HG03558 (cell line): ENCODE data around the gene UBE3D.
"Not testable (repeated sequence)": the region's sequence is repeated elsewhere in the genome, so short reads cannot be mapped to it uniquely, and the experiment has no call there.

Experiments
- ATAC-seq: cut with Tn5 transposase; IDR thresholded peaks from one replicate; pipeline ENCODE4 v1.9.1; 2021; ENCODE audit warnings: moderate number of reproducible peaks; ENCODE audit not compliant: unreplicated experiment; ENCODE audit errors: extremely low read depth

Gene UBE3D

DNA sequence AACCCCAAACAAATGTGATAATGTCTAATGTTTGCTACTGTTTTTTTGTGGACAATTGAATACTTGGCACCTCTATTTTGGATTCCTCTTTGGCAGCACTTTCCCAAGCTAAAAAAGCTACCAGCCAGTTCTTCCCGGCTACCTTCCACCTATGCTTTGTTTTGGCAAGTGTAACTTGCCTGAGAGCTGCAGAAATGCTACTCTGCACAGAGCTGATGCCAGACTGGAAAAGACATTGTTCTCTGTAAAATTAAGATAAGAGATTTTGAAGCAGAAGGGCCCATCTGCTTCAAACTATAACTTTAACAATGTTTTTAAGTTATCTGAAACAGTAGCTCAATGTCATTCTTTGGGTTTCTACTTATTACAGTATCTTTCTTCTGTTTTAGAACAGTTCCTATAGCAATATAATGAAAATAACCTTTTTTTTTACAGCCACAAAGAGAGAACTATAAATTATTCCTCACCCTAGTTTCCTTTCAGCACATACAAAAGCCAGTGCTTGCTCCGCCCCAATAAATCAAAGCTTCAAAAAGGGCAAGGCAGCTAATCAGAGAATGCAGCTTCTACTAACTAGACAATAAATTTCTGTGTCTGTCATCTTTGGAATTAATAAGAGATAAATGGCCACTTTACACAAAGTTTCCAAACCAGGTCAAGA lies 183.1 kb downstream of the UBE3D start:
- ATAC-seq = no peak

GRCh38 chr6:82881519-82881918 lies 184.1 kb downstream of the UBE3D start:
- ATAC-seq = no peak

DNA sequence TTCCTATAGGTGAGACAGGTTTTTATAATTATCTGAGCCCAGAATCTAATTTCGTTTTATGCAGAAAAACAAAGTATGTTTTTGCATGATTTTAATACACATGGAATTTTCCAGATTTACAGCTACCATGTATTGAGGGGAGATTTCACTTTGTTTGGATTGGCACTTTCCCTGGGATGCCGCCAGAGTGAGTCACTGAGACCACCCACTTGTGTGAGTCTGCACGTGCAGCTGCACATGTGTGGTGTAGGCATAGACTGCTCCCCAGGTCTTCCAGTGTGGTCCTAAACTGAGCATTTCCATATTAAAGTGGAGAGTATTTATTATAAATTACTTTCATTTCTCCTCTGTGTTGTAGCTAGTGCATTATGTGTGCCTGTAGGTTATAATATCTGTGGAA lies 186.8 kb downstream of the UBE3D start:
- no peak for ATAC-seq

- ATAC-seq = no peak
Measured at GRCh38 chr6:82877213-82878195, 188.1 kb downstream of the UBE3D start.

- no peak for ATAC-seq
Measured at GRCh38 chr6:82875573-82876185, 190.0 kb downstream of the UBE3D start.

GRCh38 chr6:82874867-82875266 lies 190.8 kb downstream of the UBE3D start:
- no peak for ATAC-seq

DNA sequence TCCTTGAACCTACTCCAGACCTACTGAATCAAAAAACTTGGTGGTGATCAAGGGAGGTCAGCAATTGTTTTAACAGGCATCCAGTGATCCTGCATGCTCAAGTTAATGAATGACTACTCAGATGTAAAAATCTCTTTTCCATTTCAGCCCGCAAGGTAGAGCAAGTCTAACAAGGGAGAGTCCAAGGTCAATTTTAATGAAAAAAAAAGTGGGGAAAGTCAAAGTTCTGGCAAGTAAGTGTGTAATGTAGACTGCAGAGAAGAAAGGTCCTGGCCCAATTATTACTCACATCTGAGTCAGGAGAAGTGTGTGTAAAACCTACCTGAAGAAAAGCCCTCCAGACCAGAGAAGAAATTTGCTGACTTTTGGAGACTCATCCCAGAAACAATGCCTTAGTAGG lies 193.5 kb downstream of the UBE3D start:
- no peak for ATAC-seq

GRCh38 chr6:82870582-82871172 lies 195.0 kb downstream of the UBE3D start:
- no peak for ATAC-seq

DNA sequence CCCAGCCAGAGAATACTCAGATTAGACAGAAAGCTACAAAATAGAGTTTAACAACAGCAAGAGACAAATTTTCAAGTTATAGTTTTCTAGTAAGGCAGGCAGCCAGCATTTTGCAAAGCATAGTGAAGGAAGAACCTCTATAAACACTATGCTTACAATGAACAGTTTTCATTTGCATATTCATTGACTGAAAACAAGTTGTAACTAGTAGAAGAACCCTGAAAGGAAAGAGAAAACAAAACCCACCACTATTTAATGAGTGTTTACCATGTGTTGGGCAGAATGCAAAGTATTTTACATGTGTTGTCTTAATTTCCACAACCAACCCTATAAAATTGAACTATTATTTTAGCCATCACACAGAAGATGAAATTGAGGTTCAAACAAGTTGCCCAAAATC lies 196.1 kb downstream of the UBE3D start:
- no peak for ATAC-seq

DNA sequence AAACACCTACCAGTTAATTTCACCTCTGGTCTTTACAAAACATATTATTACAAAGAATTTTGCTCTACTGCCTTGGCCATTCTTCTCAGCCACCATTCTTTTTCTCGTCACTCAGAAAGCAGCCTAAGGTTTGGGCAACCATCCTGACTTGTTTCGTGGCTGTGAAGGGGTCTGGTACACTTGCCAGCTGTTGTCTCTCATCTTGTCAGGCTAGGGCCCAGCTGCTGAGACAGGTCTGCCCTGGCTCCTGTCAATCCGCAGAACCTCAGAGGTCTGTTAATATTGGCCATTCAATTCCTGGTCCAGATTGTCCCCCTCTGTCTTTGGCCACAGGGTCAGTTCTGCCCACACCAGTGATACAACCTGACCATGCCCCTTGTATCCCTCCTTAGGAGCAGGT lies 197.7 kb downstream of the UBE3D start:
- ATAC-seq = no peak

- ATAC-seq = no peak
Measured at GRCh38 chr6:82866446-82866845, 199.2 kb downstream of the UBE3D start.

DNA sequence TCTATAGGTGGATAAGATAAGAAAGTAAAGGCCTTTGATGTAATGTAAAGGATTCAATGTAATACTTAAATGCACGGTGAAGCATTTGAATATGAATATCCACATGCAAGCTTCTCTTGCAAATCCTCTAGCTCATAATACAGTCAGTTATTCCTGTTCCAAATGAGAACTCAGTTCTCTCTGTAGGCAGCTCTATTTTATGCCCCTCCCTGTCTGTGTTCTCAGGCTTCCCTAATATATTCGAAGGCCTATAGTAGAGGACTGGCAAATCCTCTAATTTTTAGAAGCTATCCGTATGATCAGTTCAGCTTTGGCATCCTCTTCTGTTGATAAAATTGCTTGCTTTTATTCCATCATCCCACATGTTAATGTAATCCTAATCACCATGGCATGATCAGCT lies 200.2 kb downstream of the UBE3D start:
- ATAC-seq = no peak

DNA sequence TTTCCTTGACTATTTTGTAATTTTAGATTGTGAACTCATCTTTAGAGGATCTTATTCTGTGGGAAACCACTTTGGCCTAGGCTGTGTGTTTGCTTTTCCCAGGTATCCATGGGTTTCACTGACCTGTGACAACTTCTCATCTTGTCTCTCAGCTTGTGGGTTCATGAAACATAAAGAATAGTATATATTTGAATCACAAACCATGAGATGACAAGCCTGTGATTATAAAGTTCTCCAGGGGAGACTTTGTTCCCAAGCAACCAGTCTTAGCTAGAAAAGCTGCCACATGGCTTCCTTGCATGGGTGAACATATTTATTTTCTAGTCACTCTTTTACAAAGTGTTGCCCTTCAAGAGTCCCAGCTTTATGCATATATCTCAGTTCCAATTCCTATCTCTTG lies 201.9 kb downstream of the UBE3D start:
- no peak for ATAC-seq

DNA sequence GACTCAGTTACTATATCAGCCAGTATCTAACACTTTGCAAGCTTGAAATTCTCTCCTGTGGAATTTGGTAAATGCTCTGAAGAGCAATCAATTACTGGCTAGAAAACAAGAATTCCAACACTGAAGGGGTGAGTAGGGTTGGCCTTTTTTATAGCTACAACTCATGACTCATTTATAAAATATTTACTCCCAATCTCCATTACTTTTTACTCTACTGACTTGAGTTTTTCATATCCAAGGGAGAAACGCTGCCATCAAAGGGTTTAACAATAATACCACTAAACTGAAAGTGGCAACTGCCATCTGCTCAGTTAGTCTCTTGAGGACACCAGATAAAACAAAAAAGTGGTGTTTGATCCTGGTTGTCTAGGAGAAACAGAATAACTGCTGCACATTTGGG lies 203.1 kb downstream of the UBE3D start:
- ATAC-seq = no peak

DNA sequence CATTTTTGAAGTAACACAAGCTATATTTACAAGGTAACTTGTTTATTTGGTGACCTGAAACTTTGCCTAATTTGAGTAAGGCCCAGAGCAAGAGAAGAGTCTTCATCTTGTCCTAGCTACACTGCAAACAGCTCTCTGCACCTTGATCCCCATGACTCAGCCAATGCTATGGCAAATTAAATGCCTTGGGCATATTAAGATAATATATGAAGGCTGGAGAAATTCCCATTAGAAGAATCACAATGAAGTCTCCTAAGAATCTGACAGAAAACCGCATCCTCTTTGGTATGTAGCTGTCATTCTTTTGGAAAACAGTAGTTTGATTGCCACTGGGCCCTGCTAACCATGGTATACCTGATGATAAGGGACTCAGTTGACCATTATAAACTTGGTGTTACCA lies 204.5 kb downstream of the UBE3D start:
- no peak for ATAC-seq

DNA sequence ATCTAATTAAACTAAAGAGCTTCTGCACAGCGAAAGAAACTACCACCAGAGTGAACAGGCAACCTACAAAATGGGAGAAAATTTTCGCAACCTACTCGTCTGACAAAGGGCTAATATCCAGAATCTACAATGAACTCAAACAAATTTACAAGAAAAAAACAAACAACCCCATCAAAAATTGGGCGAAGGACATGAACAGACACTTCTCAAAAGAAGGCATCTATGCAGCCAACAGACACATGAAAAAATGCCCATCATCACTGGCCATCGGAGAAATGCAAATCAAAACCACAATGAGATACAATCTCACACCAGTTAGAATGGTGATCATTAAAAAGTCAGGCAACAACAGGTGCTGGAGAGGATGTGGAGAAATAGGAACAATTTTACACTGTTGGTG lies 209.6 kb downstream of the UBE3D start:
- ATAC-seq = not testable (repeated sequence)

GRCh38 chr6:82852904-82853303 lies 212.7 kb downstream of the UBE3D start:
- ATAC-seq = not testable (repeated sequence)

DNA sequence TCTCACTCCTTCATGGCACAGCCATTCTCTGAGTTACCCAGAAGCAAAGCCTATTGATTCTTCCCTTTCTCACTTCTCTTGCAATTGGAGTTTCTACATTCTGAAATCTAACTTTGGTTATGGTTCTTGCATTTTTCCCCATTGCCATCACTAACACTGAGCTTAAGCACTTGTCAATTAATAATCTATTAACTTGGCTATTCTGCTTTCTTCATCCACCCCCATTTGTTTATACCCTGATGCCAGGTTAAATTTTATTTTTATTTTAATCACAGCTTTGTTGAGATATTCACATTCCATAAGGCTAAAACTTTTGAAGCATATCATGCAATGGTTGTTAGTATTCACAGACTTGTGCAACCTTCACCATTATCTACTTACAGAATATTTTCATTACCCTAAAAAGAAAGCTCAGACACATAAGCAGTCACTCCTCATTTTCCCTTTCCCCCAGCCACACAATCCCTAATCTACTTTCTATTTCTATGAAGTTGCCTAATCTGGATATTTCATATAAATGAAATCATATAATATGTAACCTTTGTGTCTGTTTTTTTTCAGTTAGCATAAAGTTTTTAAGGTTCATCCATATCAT lies 222.3 kb downstream of the UBE3D start:
- ATAC-seq = no peak

DNA sequence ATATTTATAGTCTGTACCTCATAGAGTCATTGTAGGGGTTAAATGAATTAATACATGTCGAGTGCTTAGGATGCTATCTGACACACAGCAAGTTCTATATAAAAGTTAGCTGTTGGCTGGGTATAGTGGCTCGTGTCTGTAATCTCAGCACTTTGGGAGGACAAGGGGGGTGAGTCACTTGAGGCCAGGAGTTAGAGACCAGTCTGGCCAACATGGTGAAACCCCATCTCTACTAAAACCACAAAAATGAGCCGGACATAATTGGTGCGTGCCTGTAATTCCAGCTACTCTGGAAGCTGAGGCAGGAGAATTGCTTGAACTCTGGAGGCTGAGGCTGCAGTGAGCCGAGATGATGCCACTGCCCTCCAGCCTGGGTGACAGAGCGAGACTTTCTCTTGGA lies 222.9 kb downstream of the UBE3D start:
- no peak for ATAC-seq
